ENCODE results near the gene SLC25A6. TPM values are rescaled to one million over a fixed set of nuclear protein-coding genes. Genes with fewer than 3 reads are reported as not detected.

Gene SLC25A6
- total and polyA plus RNA-seq, 2 of the 13 experiments (the other 11 are each of a cell fraction or from before 2014, with no cell fraction given) = 138 to 581 TPM

DNA sequence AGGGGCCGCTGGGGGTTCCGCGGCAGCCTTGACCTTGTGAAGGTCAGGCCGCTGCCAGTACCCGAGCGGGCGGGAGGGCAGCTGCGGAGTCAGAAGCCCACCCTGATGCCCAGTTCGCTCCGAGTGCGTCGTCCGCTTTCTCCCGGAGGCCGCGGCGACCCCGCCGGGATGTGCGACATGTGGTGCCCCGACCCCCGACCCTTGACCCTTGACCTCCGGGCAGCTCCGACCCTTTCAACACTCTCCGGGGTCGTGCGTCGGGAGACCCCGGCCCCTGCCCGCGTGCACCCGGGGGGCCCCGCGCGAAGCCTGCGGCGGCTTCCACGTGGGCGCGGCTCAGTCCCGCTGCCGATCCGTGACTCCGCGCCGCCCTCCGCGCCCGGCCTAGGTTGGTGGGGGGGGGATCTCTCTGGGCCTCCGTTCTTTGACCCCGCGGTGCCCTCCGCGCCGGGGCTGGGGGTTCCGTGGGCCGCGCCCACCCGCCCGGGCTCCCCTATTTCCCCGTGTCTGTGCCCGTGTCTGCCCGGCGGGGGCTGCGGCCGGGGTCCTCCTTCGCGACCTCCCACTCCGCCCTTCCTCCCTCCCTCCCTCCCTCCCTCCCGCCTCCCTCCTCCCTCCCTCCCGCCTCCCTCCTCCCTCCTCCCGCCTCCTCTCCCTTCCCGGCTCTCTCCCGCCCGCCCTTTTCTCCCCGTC is 609 bp upstream of the SLC25A6 start (continued):
- TF ChIP-seq, protein P1, sequence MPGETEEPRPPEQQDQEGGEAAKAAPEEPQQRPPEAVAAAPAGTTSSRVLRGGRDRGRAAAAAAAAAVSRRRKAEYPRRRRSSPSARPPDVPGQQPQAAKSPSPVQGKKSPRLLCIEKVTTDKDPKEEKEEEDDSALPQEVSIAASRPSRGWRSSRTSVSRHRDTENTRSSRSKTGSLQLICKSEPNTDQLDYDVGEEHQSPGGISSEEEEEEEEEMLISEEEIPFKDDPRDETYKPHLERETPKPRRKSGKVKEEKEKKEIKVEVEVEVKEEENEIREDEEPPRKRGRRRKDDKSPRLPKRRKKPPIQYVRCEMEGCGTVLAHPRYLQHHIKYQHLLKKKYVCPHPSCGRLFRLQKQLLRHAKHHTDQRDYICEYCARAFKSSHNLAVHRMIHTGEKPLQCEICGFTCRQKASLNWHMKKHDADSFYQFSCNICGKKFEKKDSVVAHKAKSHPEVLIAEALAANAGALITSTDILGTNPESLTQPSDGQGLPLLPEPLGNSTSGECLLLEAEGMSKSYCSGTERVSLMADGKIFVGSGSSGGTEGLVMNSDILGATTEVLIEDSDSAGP (CRISPR knock-in tag; IDR thresholded peaks at IDR 0.05; ENCODE audit: borderline replicate concordance) = no peak; the same call in 1 of the 2 replicates
- TF ChIP-seq POLR2A (IDR thresholded peaks at IDR 0.05; ENCODE audit: insufficient read depth in 1 of 2, low read depth in 2 of 2, low read length in 2 of 2) = peak in 1 of 2 experiments; percentile 73; a peak in 1 of 4 replicates
- no peak for TF ChIP-seq ZNF672 (CRISPR knock-in tag; IDR thresholded peaks at IDR 0.05)
- TF ChIP-seq, protein P2, sequence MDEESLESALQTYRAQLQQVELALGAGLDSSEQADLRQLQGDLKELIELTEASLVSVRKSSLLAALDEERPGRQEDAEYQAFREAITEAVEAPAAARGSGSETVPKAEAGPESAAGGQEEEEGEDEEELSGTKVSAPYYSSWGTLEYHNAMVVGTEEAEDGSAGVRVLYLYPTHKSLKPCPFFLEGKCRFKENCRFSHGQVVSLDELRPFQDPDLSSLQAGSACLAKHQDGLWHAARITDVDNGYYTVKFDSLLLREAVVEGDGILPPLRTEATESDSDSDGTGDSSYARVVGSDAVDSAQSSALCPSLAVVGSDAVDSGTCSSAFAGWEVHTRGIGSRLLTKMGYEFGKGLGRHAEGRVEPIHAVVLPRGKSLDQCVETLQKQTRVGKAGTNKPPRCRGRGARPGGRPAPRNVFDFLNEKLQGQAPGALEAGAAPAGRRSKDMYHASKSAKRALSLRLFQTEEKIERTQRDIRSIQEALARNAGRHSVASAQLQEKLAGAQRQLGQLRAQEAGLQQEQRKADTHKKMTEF (CRISPR knock-in tag; IDR thresholded peaks at IDR 0.05) = no peak
- peak in 1 of 2 experiments; percentile 11; a peak in 1 of 4 replicates for TF ChIP-seq EP300 (IDR thresholded peaks at IDR 0.05; ENCODE audit: low read depth in 2 of 2, low read length in 2 of 2)
- TF ChIP-seq EP300 (CRISPR knock-in tag; IDR thresholded peaks at IDR 0.05; ENCODE audit: borderline replicate concordance) = no peak; the same call in 1 of the 2 replicates
- peak; percentile 82 for TF ChIP-seq RARA (CRISPR knock-in tag; IDR thresholded peaks at IDR 0.05)
- TF ChIP-seq, protein P3, sequence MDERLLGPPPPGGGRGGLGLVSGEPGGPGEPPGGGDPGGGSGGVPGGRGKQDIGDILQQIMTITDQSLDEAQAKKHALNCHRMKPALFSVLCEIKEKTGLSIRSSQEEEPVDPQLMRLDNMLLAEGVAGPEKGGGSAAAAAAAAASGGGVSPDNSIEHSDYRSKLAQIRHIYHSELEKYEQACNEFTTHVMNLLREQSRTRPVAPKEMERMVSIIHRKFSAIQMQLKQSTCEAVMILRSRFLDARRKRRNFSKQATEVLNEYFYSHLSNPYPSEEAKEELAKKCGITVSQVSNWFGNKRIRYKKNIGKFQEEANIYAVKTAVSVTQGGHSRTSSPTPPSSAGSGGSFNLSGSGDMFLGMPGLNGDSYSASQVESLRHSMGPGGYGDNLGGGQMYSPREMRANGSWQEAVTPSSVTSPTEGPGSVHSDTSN (CRISPR knock-in tag; IDR thresholded peaks at IDR 0.05) = no peak
- TF ChIP-seq HMG20A (CRISPR knock-in tag; IDR thresholded peaks at IDR 0.05; ENCODE audit: borderline replicate concordance) = 0 out of 2 replicates have a peak, but pooled peaks have one; percentile 40
- TF ChIP-seq BCL6 (CRISPR knock-in tag; IDR thresholded peaks at IDR 0.05) = 0 out of 2 replicates have a peak, but pooled peaks have one; percentile 7
- TF ChIP-seq, protein P4, sequence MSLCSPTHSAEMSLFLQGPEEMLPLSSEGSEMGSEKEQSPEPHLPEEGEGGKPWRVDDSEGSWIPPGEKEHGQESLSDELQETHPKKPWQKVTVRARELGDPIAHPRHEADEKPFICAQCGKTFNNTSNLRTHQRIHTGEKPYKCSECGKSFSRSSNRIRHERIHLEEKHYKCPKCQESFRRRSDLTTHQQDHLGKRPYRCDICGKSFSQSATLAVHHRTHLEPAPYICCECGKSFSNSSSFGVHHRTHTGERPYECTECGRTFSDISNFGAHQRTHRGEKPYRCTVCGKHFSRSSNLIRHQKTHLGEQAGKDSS (CRISPR knock-in tag; IDR thresholded peaks at IDR 0.05; ENCODE audit: borderline replicate concordance, low read depth) = peak; percentile 46; the same call in 1 of the 2 replicates
- TF ChIP-seq EHMT2 (IDR thresholded peaks at IDR 0.05; ENCODE audit: borderline replicate concordance, low read depth, low read length) = no peak
- no peak for TF ChIP-seq STAG1 (CRISPR knock-in tag; IDR thresholded peaks at IDR 0.05)
- TF ChIP-seq, protein P5, sequence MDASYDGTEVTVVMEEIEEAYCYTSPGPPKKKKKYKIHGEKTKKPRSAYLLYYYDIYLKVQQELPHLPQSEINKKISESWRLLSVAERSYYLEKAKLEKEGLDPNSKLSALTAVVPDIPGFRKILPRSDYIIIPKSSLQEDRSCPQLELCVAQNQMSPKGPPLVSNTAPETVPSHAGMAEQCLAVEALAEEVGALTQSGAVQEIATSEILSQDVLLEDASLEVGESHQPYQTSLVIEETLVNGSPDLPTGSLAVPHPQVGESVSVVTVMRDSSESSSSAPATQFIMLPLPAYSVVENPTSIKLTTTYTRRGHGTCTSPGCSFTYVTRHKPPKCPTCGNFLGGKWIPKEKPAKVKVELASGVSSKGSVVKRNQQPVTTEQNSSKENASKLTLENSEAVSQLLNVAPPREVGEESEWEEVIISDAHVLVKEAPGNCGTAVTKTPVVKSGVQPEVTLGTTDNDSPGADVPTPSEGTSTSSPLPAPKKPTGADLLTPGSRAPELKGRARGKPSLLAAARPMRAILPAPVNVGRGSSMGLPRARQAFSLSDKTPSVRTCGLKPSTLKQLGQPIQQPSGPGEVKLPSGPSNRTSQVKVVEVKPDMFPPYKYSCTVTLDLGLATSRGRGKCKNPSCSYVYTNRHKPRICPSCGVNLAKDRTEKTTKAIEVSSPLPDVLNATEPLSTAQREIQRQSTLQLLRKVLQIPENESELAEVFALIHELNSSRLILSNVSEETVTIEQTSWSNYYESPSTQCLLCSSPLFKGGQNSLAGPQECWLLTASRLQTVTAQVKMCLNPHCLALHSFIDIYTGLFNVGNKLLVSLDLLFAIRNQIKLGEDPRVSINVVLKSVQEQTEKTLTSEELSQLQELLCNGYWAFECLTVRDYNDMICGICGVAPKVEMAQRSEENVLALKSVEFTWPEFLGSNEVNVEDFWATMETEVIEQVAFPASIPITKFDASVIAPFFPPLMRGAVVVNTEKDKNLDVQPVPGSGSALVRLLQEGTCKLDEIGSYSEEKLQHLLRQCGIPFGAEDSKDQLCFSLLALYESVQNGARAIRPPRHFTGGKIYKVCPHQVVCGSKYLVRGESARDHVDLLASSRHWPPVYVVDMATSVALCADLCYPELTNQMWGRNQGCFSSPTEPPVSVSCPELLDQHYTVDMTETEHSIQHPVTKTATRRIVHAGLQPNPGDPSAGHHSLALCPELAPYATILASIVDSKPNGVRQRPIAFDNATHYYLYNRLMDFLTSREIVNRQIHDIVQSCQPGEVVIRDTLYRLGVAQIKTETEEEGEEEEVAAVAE (CRISPR knock-in tag; IDR thresholded peaks at IDR 0.05; ENCODE audit: borderline replicate concordance) = no peak
- no peak for TF ChIP-seq ARNT2 (CRISPR knock-in tag; IDR thresholded peaks at IDR 0.05; ENCODE audit: low read depth)
- TF ChIP-seq, protein P6, sequence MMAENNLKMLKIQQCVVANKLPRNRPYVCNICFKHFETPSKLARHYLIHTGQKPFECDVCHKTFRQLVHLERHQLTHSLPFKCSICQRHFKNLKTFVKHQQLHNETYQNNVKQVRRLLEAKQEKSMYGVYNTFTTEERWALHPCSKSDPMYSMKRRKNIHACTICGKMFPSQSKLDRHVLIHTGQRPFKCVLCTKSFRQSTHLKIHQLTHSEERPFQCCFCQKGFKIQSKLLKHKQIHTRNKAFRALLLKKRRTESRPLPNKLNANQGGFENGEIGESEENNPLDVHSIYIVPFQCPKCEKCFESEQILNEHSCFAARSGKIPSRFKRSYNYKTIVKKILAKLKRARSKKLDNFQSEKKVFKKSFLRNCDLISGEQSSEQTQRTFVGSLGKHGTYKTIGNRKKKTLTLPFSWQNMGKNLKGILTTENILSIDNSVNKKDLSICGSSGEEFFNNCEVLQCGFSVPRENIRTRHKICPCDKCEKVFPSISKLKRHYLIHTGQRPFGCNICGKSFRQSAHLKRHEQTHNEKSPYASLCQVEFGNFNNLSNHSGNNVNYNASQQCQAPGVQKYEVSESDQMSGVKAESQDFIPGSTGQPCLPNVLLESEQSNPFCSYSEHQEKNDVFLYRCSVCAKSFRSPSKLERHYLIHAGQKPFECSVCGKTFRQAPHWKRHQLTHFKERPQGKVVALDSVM (CRISPR knock-in tag; IDR thresholded peaks at IDR 0.05) = 0 out of 2 replicates have a peak, but pooled peaks have one; percentile 21
